ENCODE results near the gene PRKN.

The PRKN gene

DNA sequence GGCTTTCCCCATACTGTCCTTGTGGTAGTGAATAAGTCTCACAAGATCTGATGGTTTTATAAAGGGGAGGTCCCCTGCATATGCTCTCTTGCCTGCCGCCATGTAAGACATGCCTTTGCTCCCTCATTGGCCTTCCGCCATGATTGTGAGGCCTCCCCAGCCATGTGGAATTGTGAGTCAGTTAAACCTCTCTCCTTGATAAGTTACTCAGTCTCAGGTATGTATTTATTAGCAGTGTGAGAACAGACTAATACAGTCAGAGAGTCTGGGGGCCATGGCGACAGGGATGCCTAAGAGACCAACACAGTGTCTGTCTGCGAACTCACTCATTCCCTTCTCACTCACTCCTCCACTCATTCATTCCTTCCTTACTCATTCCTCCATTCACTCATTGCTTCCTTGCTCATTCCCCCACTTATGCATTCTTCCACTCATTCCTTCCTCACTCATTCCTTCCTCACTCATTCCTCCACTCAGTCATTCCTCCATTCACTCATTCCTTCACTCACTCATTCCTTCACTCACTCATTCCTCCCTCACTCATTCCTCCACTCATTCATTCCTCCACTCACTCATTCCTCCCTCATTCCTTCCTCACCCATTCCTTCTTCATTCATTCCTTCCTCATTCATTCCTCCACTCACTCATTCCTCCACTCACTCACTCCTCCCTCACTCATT is 1316.2 kb downstream of the PRKN start:
- DNase-seq (ENCODE audit: low read depth in 1 of 2, low spot score in 1 of 2), result no peak

DNA sequence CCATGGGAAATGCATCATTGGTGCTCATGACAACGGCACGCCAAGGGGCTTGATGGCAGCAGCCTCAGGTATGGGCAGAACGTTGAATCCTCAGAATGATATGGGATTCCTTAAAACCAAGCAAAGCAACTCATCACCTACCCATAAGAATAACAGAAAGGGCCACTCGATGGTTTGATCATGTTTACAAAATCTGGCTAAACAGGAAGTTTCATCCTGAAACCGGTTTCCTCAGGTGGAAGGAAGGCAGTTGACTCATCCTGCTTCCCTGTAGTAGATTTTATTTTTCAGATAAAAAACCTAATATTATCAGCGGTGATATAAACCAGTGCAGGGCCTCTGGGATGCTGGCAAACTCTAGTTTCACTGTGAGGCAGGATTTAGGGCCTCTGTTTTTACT is 1316.8 kb downstream of the PRKN start:
- no peak for DNase-seq (ENCODE audit: low read depth in 1 of 2, low spot score in 1 of 2)

DNA sequence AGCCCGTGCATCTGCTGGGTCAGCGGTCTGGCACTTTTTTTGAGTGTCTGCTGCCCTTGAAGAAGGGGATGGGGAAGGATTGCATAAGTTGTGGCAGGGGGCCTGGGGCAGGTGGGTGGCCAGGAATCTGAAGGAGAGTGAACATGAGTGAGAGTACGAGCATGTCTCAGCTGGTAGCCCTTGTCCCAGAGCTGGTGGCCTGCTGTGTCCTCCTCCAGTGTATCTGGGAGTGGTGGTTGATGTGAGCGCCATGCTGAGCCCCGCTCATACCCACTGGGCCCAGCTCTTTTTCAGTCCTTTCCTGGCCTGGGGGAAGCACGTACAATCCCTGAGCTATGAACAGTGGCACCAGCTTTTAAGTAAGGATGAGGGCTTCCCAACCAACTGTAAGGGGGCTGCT is 1317.5 kb downstream of the PRKN start:
- no peak for DNase-seq (ENCODE audit: low read depth in 1 of 2, low spot score in 1 of 2)

DNA sequence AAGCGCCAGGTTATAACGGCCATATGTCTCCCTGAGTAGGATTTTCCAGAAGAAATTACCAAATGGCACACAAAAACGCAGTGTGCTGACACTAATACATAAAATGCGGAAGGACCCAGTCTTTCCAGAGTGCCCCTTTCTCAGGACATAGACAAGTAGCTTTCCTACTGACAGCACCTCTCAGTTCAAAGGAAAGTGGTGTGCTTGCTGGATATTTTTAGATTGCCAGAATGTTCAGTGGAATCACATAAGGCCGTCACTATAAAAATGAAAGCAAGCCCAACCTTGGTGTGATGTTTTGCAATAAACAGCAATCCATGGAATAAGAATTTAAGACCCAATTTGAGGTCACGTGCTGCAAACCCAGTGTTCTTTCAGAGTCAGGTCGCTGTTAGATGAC is 1318.2 kb downstream of the PRKN start:
- no peak for DNase-seq (ENCODE audit: low read depth in 1 of 2, low spot score in 1 of 2)

DNA sequence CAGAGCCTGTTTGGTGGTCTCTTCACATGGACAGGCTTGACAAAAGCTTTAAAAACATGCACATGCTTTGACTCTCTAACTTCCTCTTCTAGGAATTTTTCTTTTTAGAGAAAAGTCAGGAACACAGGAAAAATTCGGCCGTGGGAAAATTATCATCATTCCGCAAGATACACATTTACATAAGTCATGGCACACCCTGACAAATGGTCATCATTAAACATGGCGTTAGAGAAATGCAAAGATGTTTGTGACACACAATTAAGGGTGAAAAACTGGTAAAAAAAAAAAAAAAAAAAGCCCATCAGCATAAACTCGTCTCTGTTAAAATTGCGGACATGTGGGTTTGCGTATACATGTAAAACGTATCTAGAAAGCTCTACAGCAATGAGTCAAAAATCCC is 1319.5 kb downstream of the PRKN start:
- DNase-seq (ENCODE audit: low read depth in 1 of 2, low spot score in 1 of 2), result no peak

DNA sequence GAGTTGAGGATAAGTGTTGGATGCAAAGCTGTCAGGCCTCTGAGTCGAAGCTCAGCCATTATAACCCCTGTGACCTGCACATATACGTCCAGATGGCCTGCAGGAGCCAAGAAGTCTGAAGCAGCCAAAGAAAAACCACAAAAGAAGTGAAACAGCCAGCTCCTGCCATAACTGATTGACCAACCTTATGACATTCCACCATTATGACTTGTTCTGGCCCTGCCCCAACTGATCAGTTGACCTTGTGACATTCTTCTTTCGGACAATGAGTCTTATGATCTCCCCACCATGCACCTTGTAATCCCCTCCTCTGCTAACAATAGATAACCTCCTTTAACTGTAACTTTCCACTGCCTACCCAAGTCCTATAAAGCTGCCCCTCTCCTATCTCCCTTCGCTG is 1320.0 kb downstream of the PRKN start:
- DNase-seq (ENCODE audit: low read depth in 1 of 2, low spot score in 1 of 2), result no peak

DNA sequence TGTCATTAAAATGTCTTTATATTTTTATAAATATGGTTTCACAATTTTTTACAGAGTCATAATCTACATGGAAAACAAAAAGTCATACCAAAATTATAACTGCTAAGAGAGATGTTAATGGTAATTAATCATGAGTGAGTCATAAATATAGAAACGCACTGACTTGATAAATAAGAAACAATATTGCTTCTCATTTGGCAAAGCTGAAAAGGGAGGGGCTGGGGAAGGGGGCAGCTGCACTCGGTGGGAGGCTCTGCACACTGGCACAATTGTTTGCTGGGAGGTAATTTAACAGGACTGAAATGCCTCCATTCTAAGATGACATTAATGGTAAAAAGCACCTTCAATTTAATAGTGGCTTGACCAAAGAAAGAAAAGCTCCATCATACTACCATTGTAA is 1320.5 kb downstream of the PRKN start:
- DNase-seq (ENCODE audit: low read depth in 1 of 2, low spot score in 1 of 2), result no peak

DNA sequence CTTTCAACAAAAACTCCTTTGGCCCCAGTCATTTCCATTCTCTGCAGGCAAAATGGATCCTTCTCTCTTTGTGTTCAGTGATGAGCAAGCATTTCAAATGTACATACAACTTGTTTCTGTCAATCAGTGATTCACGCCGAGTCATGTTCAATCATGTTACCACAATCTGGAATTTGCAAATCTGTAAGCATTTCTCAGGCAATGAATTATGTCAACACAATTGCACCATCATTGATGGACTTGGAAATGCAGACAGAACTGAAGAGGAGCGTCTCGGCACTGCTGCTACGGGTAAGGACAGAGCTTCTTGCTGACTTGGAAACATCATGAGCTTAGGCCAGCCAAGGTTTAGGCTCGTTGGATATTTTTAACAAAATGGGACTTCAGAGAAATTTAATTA is 1320.9 kb downstream of the PRKN start:
- no peak for DNase-seq (ENCODE audit: low read depth in 1 of 2, low spot score in 1 of 2)

DNA sequence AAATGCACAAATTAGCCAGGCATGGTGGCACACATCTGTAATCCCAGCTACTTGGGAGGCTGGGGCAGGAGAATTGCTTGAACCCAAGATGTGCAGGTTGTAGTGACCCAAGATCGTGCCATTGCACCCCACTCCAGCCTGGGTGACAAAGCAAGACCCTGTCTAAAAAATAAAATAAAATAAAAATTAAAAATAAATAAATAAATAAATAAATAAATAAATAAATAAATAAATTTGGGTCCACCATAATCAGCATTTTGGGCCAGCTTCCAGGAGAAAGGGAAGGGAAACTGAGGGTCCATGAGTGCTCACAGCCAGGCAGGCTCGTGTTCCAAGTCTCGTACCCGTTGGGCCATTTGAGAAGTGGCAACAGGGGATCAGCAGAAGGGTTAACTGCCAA is 1322.1 kb downstream of the PRKN start:
- DNase-seq (ENCODE audit: low read depth in 1 of 2, low spot score in 1 of 2), result no peak

DNA sequence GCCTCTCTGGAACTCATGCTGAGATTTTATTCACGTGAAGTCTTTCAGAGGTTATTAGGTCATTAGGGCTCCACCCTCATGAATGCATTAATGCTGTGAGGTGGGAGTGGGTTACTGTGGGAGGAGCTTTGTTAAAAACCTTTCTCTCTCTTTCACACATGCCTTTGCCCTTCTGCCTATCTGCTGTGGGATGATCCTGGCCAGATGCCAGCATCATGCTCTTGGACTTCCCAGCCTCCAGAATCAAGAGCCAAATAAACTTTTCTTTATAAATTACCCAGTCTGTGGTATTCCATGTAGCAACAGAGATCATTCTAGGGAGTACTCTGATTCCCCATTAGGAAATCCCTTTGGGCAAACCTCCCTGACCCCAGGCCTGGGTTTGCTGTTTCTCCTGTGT is 1323.8 kb downstream of the PRKN start:
- DNase-seq (ENCODE audit: low read depth in 1 of 2, low spot score in 1 of 2), result no peak

DNA sequence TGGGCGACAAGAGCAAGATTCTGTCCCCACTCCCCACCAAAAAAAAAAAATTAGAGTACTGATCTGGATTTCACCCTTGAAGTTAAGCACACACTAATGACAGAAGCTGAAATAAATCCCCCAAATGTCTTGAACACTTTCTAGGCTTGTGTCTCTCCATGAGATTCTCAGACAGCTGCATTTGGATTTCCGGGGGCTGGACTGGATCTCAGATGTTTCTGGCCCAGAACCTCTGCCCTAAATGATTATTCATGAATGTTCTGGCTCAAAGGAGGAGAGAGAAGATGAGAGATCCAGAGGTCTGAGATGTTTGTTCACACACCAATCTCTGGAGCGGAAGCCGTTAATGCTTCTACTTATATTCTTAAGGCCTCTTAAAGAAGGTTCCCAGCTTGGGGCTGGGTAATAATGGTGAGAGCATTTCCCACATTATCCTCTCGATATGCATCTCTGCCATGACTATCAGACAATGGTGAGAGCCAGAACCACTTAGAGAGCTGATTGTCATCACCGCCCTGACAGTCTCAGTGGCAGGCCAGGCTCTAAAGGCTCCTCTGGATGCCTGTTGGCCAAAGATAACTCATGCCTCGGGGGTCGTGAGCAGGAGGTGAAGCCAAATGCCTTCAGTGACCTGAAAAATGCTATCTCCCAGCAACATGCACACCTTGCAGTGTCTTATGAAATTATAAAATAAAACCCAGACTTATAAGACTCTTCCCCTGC is 1325.8 kb downstream of the PRKN start:
- DNase-seq (ENCODE audit: low read depth in 1 of 2, low spot score in 1 of 2), result no peak

DNA sequence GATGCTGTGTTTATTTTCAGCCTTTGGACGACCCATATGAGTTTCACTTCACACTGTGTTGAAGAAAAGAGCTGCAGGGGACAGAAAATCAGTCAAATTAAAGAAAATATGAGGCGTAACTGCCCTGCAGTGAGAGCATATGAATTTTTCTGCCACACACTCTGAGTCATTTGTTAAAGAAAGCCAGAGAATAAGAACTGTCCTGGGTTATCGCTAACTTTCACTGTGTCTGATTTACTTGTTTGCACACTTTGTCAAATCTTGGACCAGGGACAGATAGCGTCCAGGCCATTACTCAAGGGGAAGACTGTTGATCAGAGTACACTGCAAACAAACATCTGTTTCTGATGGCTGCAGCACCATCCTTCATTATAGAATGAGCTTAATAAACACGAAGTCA is 1326.9 kb downstream of the PRKN start:
- no peak for DNase-seq (ENCODE audit: low read depth in 1 of 2, low spot score in 1 of 2)

DNA sequence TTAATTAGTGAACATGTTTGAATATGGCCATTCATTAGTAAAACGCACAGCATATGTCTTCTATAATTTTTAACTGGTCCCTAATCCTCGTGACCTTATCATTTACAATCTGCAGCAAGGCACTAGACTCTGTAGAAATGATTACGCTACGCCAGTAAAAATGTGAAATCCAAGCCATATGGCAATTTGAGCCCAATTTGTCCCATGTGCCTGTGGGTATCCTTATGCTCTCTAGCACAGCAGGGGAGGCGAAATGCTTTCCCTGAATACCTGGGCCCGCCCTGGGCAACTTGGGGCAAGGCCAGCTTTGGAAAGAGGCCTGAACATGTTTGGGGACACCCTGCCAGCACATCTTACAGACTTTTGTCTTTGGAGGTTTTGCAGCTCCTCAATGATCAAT is 1331.0 kb downstream of the PRKN start:
- DNase-seq (ENCODE audit: low read depth in 1 of 2, low spot score in 1 of 2), result no peak

DNA sequence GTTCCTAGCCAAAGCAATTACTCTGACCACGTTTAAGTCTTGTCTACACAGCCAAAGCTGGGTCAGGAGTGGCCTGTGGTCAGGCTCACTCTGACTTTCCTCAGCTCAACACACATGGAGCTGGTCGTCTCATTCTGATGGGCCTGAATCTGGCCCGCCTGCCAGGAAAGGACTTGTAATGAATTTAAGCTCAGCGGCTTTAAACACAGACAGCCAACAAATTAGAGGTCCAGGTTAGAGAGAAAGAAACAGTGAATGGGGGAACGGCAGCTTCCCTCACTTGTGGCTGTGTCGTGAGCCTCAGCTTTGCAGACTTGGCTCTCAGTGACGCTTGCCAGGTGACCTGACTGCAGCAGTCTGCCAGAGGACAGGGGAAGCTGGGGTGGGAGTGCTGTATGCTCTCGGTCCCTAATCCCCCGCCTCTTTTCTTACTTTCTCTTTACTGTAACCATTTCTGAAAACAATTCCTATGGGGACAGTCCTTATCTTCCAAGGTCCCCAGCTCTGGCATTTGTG is 1331.8 kb downstream of the PRKN start:
- DNase-seq (ENCODE audit: low read depth in 1 of 2, low spot score in 1 of 2), result no peak

DNA sequence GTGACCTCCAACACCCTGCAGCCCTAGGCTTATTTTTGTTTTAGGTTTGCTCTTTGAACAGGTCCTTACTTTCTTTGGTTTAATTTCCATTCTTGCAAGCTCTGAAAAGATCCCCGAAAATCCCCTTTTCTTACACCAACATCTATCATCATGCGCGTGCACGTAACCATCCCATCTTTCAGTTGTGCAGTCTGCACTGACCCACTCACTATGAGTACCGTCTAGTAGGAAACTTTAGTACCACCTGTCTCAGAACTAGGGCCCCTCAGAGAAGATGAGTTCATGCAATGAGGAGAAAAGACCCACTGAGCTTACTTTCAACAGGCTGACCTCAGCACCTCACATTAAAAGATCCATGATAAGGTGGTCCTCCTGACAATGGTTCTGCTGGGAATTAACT is 1333.1 kb downstream of the PRKN start:
- DNase-seq (ENCODE audit: low read depth in 1 of 2, low spot score in 1 of 2), result no peak

DNA sequence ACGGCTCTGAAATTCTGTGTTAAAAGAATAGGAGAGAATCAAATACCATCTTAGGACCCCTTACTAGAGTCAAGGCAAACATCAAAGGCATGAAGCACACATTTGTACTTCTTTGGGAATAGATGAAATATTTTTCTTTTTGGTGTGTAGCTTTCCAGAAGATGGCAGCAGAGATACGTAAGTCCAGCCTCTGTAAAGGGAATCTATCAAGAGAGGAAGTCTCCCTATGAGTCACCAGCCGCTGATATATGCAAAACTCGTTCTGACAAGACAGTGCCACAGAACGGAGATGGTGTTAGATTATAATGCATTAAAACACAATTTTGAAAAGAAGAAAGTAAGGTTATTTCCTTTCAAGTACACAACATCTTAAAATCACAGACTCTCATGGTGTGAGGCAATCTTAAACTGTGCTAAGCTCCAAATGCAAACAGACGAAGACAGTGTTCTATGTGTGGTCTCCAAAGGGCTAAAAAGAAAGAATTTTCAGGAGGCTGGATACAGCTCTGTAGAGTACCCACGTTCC is 1333.7 kb downstream of the PRKN start:
- peak in 1 of 2 donors; percentile 23 for DNase-seq (ENCODE audit: low read depth in 1 of 2, low spot score in 1 of 2)

DNA sequence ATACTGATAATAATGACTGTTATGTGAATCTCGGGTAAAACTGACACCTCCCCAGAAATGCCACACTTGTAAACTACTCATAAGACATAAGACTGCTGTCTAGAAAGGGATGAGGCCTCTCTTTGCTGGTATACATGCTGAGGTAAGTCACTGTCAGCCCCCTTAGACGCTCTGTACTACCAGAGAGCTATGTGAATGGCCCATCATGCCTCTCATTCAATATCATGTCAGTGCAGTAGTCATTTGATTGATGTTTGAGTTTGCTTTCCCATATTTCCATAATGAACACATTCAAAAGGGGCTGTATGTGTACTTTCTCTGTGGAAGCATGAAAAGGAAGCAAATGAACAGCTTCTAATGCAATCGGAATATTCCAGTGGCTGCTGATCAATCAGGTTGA is 1334.3 kb downstream of the PRKN start:
- DNase-seq (ENCODE audit: low read depth in 1 of 2, low spot score in 1 of 2), result no peak

DNA sequence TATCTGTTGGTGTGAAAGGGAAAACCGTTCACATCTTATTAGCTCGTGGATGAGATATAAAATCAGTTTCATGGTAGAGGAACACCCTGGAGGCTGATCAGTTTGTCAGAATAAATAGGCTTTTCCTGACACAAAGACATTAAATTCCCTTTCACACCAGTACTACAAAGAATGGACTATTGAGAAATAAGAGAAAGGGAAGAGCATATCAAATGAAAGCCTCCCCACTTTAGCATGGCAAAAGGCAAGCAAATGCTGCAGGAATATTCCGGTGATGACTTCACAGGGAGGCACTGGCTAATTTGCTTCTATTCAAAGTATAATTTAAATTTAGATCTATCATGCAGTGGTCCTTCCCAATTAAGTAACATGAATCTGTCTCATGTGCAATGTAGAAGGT is 1337.8 kb downstream of the PRKN start:
- DNase-seq (ENCODE audit: low read depth in 1 of 2, low spot score in 1 of 2), result no peak

DNA sequence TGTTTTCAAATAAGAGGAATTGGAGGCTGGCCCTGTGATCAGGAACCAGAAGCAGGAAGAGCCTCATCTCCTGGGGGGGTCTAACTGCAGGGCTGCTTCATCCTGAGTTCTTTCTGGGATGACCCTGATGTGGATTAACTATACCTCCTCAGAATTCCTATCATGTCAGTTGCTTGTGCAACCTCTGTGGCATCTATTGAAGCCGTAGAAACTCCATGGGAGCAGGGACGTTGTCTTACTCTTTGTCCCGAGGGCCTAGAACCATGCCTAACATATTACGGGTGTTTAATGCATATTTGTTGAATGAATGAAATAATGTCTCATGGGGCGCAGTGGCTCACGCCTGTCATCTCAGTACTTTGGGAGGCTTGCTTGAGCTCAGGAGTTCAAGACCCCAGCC is 1343.6 kb downstream of the PRKN start:
- DNase-seq (ENCODE audit: low read depth in 1 of 2, low spot score in 1 of 2), result no peak

DNA sequence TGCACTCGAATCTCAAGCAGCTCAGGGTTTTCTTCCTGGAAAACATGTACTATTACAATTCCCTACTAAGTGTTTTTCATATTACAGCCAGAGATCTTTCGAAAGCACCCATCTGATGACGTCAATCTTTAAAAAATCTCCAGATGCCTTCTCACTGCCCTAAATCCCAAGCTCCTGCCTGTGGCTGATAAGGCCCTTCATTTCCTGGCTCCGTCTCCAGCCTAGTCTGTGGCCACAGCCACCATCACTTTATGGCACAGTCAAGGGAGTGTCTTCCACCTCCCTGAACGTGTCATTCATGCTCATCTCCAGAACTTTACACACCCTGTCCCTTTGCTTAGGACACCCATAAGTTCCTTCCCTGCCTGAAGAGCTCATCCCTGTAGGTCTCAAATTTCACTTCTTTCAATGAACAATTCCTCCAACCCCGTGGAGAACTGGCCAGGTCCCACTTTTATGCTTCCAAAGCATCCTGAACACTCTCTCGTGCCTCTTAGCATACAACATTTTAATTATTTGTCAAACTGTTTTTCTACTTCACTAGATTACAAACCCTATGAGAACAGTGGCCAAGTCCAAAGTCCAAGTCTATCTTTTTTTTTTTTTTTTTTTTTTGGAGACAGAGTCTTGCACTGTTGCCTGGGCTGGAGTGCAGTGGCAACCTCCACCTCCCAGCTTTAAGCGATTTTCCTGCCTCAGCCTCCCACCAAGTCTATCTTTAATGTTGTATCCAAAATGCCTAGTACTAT is 1347.6 kb downstream of the PRKN start:
- no peak for DNase-seq (ENCODE audit: low read depth in 1 of 2, low spot score in 1 of 2)

DNA sequence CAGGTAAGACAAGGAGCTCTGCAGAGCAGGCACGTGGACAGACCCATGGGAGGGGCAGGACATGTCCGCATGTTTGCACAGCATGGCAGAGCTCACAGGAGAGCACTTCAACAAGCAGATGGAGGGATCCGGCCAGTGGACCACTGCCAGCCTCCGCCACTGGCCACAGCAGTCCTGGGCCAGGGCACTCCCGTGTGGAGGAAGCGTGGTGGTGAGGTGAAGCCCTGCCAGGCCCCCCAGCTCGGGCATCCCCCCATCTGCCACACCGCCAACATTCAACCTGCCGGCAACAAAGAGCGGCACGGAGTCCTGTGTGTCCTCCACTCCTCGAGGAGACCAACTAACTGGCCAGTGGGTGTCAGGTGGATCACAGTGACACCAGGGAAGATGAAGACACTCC is 1349.5 kb downstream of the PRKN start:
- no peak for DNase-seq (ENCODE audit: low read depth in 1 of 2, low spot score in 1 of 2)

DNA sequence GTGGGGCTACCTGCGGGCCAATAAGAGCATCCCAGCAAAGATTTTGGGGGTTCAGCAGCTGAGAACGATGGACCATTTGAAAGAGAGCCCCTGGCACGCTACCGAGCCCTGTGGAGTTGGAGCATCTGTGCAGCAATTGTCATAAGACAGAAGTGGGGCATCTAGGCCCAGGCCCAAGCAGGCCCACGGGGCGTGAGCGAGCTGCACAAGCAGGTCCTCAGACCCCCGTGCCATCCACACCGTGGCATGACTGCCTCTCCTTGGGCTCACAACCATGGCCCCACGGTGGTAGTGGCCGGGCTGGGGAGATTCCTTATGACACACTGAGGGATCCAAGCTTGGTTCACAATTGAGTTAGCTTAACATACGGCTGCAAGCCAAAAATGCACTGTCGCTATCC is 1350.5 kb downstream of the PRKN start:
- DNase-seq (ENCODE audit: low read depth in 1 of 2, low spot score in 1 of 2), result no peak

All from activated T-helper 1 cell treated with anti-CD3 and anti-CD28 coated beads, Interleukin-2, amount 50 U/mL, for 16 hours (primary cell).